CD14-positive monocyte (primary cell): ENCODE data around the gene SNX11. TPM values are rescaled to one million over a fixed set of nuclear protein-coding genes. Genes with fewer than 3 reads are reported as not detected.

Experiments used
- DNase-seq, 3 donors: peaks; one replicate each; pipeline ENCODE4 v3.0.0-alpha.2; 2011 to 2022
- H2AFZ ChIP-seq: 2 replicates; pipeline ENCODE4 v1.6.0; 2012; ENCODE audit warnings: mild to moderate bottlenecking, low read depth, low read length, inconsistent platforms; ENCODE audit not compliant: insufficient read depth, poor library complexity, severe bottlenecking
- H3K27ac ChIP-seq, 2 donors: 1 replicate in 1 of 2; 2 replicates in 1 of 2; pipeline ENCODE4 v1.5.1; 2012 to 2013; ENCODE audit warnings: low read length in 2 of 2, control low read depth in 1 of 2, inconsistent platforms in 1 of 2, low read depth in 1 of 2, mild to moderate bottlenecking in 1 of 2
- H3K27me3 ChIP-seq, 2 donors: one replicate each; pipeline versions ENCODE4 v1.6.0 to v1.6.1; 2011 to 2013; ENCODE audit warnings: low read length in 2 of 2; ENCODE audit not compliant: control insufficient read depth in 2 of 2, insufficient read depth in 2 of 2
- H3K36me3 ChIP-seq, 2 donors: replicated peaks in 1 of 2; 1 replicate in 1 of 2; 2 replicates in 1 of 2; pipeline versions ENCODE4 v1.5.1 to v1.6.1; 2012 to 2013; ENCODE audit warnings: low read length in 2 of 2, control low read depth in 1 of 2, inconsistent platforms in 1 of 2, mild to moderate bottlenecking in 1 of 2; ENCODE audit not compliant: insufficient read depth in 2 of 2, control insufficient read depth in 1 of 2
- H3K4me1 ChIP-seq, 2 donors: 1 replicate in 1 of 2; 2 replicates in 1 of 2; pipeline versions ENCODE4 v1.5.1 to v1.6.1; 2012 to 2013; ENCODE audit warnings: low read length in 2 of 2, control low read depth in 1 of 2, inconsistent platforms in 1 of 2, mild to moderate bottlenecking in 1 of 2, moderate library complexity in 1 of 2; ENCODE audit not compliant: insufficient read depth in 2 of 2, control insufficient read depth in 1 of 2
- H3K4me2 ChIP-seq: replicated peaks from 2 replicates; pipeline ENCODE3; 2012; ENCODE audit warnings: low read length, moderate library complexity, mild to moderate bottlenecking; ENCODE audit not compliant: poor library complexity, severe bottlenecking; ENCODE audit errors: extremely low read depth
- H3K4me3 ChIP-seq, 3 experiments: fragments of 200-600 bp in 1 of 3; sonication (generic) in 1 of 3; replicated peaks in 1 of 3; 1 replicate in 2 of 3; 2 replicates in 1 of 3; pipeline ENCODE4 v1.5.1; 2011 to 2013; ENCODE audit warnings: low read length in 3 of 3, mild to moderate bottlenecking in 3 of 3, control low read depth in 2 of 3, low read depth in 2 of 3, inconsistent platforms in 1 of 3, moderate library complexity in 1 of 3
- H3K79me2 ChIP-seq: 2 replicates; pipeline ENCODE4 v1.6.0; 2012; ENCODE audit warnings: mild to moderate bottlenecking, control low read depth, inconsistent platforms, low read length, moderate library complexity; ENCODE audit not compliant: insufficient read depth
- H3K9ac ChIP-seq: 2 replicates; pipeline ENCODE4 v1.6.0; 2017; ENCODE audit warnings: low read length, mild to moderate bottlenecking; ENCODE audit not compliant: insufficient read depth, poor library complexity, severe bottlenecking
- H3K9me3 ChIP-seq, 2 donors: replicated peaks in 1 of 2; 1 replicate in 1 of 2; 2 replicates in 1 of 2; pipeline versions ENCODE4 v1.5.1 to v1.6.1; 2012 to 2013; ENCODE audit warnings: low read length in 2 of 2, control low read depth in 1 of 2; ENCODE audit not compliant: control insufficient read depth in 1 of 2, insufficient read depth in 1 of 2
- H4K20me1 ChIP-seq: 2 replicates; pipeline ENCODE4 v1.6.0; 2012; ENCODE audit warnings: mild to moderate bottlenecking, low read length, control low read depth, moderate library complexity; ENCODE audit not compliant: insufficient read depth
- H3K27ac Mint-ChIP-seq, 7 donors: one replicate each; pipeline ENCODE4 v1.8.0; 2020; ENCODE audit warnings: mild to moderate bottlenecking in 7 of 7, mixed read lengths in 7 of 7, moderate library complexity in 6 of 7, inconsistent platforms in 2 of 7
- H3K27me3 Mint-ChIP-seq, 3 donors: one replicate each; pipeline ENCODE4 v1.8.0; 2021 to 2022; ENCODE audit warnings: low read depth in 3 of 3, mild to moderate bottlenecking in 3 of 3, mixed read lengths in 3 of 3, moderate library complexity in 3 of 3, inconsistent platforms in 1 of 3
- H3K36me3 Mint-ChIP-seq, 2 donors: one replicate each; pipeline ENCODE4 v1.8.0; 2020; ENCODE audit warnings: mixed read lengths in 2 of 2, inconsistent platforms in 1 of 2, mild to moderate bottlenecking in 1 of 2
- H3K4me1 Mint-ChIP-seq: one replicate; pipeline ENCODE4 v1.8.0; 2020; ENCODE audit warnings: mild to moderate bottlenecking, mixed read lengths
- H3K4me3 Mint-ChIP-seq, 2 donors: one replicate each; pipeline ENCODE4 v1.8.0; 2020; ENCODE audit warnings: mild to moderate bottlenecking in 2 of 2, mixed read lengths in 2 of 2, moderate library complexity in 1 of 2
- H3K9me3 Mint-ChIP-seq, 7 donors: one replicate each; pipeline ENCODE4 v1.8.0; 2020 to 2022; ENCODE audit warnings: mixed read lengths in 7 of 7, mild to moderate bottlenecking in 6 of 7, moderate library complexity in 6 of 7, inconsistent platforms in 2 of 7
- WGBS: methylation state at CpG from one replicate; pipeline ENCODE4 v1.1.5; 2013; ENCODE audit warnings: missing lambda C conversion rate; ENCODE audit not compliant: insufficient coverage; 5-methylcytosine and 5-hydroxymethylcytosine counted together
- intact Hi-C, 2 donors: fragments of 100-400 bp; cut with micrococcal nuclease; formaldehyde crosslinking; loops; one replicate each; pipeline versions ENCODE4 v1.15.0 to v1.15.1; 2023
- polyA plus RNA-seq, 3 donors: library from polyadenylated mRNA; depleted of rRNA in 1 of 3; unstranded in 2 of 3; stranded (reverse) in 1 of 3; fragments of 300-500 nt in 2 of 3; fragments of >200 nt in 1 of 3; fragmentation: Illumina TruSeq in 2 of 3; gene quantifications; 1 replicate in 2 of 3; 2 replicates in 1 of 3; pipeline ENCODE4 v1.2.3, GENCODE V29; 2012 to 2021
- TF ChIP-seq, protein P1 (sequence below): fragments of 200-600 bp; IDR thresholded peaks from one replicate; pipeline ENCODE4 v1.8.0; 2022; ENCODE audit warnings: antibody characterized with exemption, mild to moderate bottlenecking

SNX11 gene
- polyA plus RNA-seq, 3 donors, result 34.3 to 49.3 (median 48.4) TPM

GRCh38 chr17:48162306-48162934, 54.9 kb downstream of the SNX11 start:
- no peak overlapping the region for H2AFZ ChIP-seq
- Mint-ChIP-seq H3K27ac (no peak overlapping the region), H3K4me3 (no peak overlapping the region), H3K4me1 (peaks cover 5% of the 10 kb centered on the region), H3K9me3 (no peaks in the 10 kb centered on the region), H3K36me3 (no peaks in the 10 kb centered on the region), H3K27me3 (peaks cover 0 to 8% (median 3%) of the 10 kb centered on the region in 3 donors)
- no peaks in the 10 kb centered on the region for H4K20me1 ChIP-seq
- H3K4me1 ChIP-seq, result no peaks in the 10 kb centered on the region
- H3K4me3 ChIP-seq, result no peak overlapping the region
- 70% methylated on average over 2 of the region's 5 CpGs for WGBS
- no peaks in the 10 kb centered on the region for H3K27me3 ChIP-seq
- H3K9ac ChIP-seq, result no peak overlapping the region
- DNase-seq, result no peak
- TF ChIP-seq, protein P1, sequence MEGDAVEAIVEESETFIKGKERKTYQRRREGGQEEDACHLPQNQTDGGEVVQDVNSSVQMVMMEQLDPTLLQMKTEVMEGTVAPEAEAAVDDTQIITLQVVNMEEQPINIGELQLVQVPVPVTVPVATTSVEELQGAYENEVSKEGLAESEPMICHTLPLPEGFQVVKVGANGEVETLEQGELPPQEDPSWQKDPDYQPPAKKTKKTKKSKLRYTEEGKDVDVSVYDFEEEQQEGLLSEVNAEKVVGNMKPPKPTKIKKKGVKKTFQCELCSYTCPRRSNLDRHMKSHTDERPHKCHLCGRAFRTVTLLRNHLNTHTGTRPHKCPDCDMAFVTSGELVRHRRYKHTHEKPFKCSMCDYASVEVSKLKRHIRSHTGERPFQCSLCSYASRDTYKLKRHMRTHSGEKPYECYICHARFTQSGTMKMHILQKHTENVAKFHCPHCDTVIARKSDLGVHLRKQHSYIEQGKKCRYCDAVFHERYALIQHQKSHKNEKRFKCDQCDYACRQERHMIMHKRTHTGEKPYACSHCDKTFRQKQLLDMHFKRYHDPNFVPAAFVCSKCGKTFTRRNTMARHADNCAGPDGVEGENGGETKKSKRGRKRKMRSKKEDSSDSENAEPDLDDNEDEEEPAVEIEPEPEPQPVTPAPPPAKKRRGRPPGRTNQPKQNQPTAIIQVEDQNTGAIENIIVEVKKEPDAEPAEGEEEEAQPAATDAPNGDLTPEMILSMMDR, result no peak
- no peak overlapping the region for H3K4me2 ChIP-seq
- intact Hi-C loops, result no loop called here
- no peaks in the 10 kb centered on the region for H3K79me2 ChIP-seq
- H3K36me3 ChIP-seq, result no peaks in the 10 kb centered on the region
- H3K27ac ChIP-seq, result no peak overlapping the region
- H3K9me3 ChIP-seq, result no peaks in the 10 kb centered on the region

GRCh38 chr17:48162946-48163506, 55.5 kb downstream of the SNX11 start:
- Mint-ChIP-seq H3K27ac (peak overlapping the region in 1 of 7 donors; percentile 38), H3K4me3 (peak overlapping the region in 1 of 2 donors; percentile 47)
- WGBS, result 61% methylated on average over 3 of the region's 5 CpGs

More at GRCh38 chr17:48162946-48163506, 55.5 kb downstream of the SNX11 start:
- Histone ChIP-seq H3K36me3 (no peaks in the 10 kb centered on the region), H3K27me3 (no peaks in the 10 kb centered on the region), H3K79me2 (no peaks in the 10 kb centered on the region), H3K4me2 (no peak overlapping the region), H3K9ac (no peak overlapping the region), H3K9me3 (no peaks in the 10 kb centered on the region), H3K27ac (no peak overlapping the region), H3K4me3 (no peak overlapping the region), H3K4me1 (no peaks in the 10 kb centered on the region), H2AFZ (peak overlapping the region; percentile 13), H4K20me1 (no peaks in the 10 kb centered on the region)
- TF ChIP-seq, protein P1, result no peak
- no peak for DNase-seq
- intact Hi-C loops, result no loop called here
- H3K36me3 Mint-ChIP-seq, result no peaks in the 10 kb centered on the region
- H3K27me3 Mint-ChIP-seq, result peaks cover 0 to 8% (median 3%) of the 10 kb centered on the region in 3 donors
- peaks cover 5% of the 10 kb centered on the region for H3K4me1 Mint-ChIP-seq
- no peaks in the 10 kb centered on the region for H3K9me3 Mint-ChIP-seq
